K562 (cell line): ENCODE measurements around the gene POC5. TPM values are rescaled to one million over a fixed set of nuclear protein-coding genes. Genes with fewer than 3 reads are reported as not detected.

Source experiments
- ATAC-seq: fragments of 200-7000 bp; cut with Tn5 transposase; 3 replicates; pipeline ENCODE4 v1.9.1; 2020; ENCODE audit warnings: moderate library complexity
- BruUV-seq: library from RNA; stranded (reverse); fragments of 400-500 nt; replicated peaks from 2 replicates; lab custom pipeline; 2021; lab: Mats Ljungman, UMichigan
- CTCF ChIA-PET: fragments of 300-600 bp; formaldehyde crosslinking; extraction: SDS; loops from one replicate; lab custom pipeline; 2021; ENCODE audit warnings: low intra/inter-chr PET ratio; lab: Yijun Ruan, JAX
- POLR2A ChIA-PET: fragments of 300-600, 350-650 bp; sonication (Branson Sonifier 250); formaldehyde crosslinking; extraction: SDS; loops from one replicate; lab custom pipeline; 2021; ENCODE audit warnings: antibody characterized with exemption, inconsistent platforms; lab: Yijun Ruan, JAX
- DNase-seq, 4 experiments: peaks; one replicate each; pipeline versions ENCODE4 v3.0.0 to v3.0.0-alpha.2; 2011 to 2018; ENCODE audit warnings: low spot score in 3 of 4, mixed read lengths in 3 of 4; ENCODE audit errors: extremely low read depth in 1 of 4
- FAIRE-seq: peaks from 2 replicates; lab custom pipeline; 2011; peaks lifted over from hg19 to GRCh38; lab: Jason Lieb, UNC
- H2AFZ ChIP-seq: 2 replicates; pipeline ENCODE4 v1.6.0; 2011; ENCODE audit warnings: low read depth, low read length, control low read depth, inconsistent platforms
- H3K27ac ChIP-seq: fragments of 200-600 bp; 3 replicates; pipeline ENCODE4 v1.8.0; 2011; ENCODE audit warnings: low read depth, mild to moderate bottlenecking, control low read depth, inconsistent platforms, low read length, moderate library complexity, mixed read lengths; ENCODE audit errors: extremely low read depth
- H3K27me3 ChIP-seq, 2 experiments: fragments of 300-600 bp in 1 of 2; 2 replicates in 1 of 2; 3 replicates in 1 of 2; pipeline versions ENCODE4 v1.6.0 to v1.8.0; 2011; ENCODE audit warnings: inconsistent platforms in 2 of 2, low read length in 2 of 2, mild to moderate bottlenecking in 1 of 2, mixed read lengths in 1 of 2, moderate library complexity in 1 of 2; ENCODE audit not compliant: control insufficient read depth in 2 of 2, insufficient read depth in 2 of 2
- H3K36me3 ChIP-seq: fragments of 300-600 bp; 3 replicates; pipeline ENCODE4 v1.8.0; 2011; ENCODE audit warnings: mild to moderate bottlenecking, low read length, inconsistent platforms; ENCODE audit not compliant: control insufficient read depth, insufficient read depth
- H3K4me1 ChIP-seq, 2 experiments: fragments of 200-600 bp in 1 of 2; replicated peaks in 1 of 2; 2 replicates in 1 of 2; 3 replicates in 1 of 2; pipeline versions ENCODE4 v1.5.1 to v1.8.0; 2011; ENCODE audit warnings: inconsistent platforms in 2 of 2, low read length in 2 of 2, mild to moderate bottlenecking in 1 of 2, mixed read lengths in 1 of 2, moderate library complexity in 1 of 2; ENCODE audit not compliant: control insufficient read depth in 2 of 2, insufficient read depth in 2 of 2
- H3K4me2 ChIP-seq: 2 replicates; pipeline ENCODE4 v1.6.1; 2011; ENCODE audit warnings: low read length, control low read depth, inconsistent platforms, mixed read lengths; ENCODE audit not compliant: insufficient read depth
- H3K4me3 ChIP-seq: fragments of 200-600 bp; sonication (generic), shearing (Covaris generic); 2 replicates; pipeline ENCODE4 v1.5.1; 2016; ENCODE audit warnings: control low read depth, inconsistent platforms
- H3K79me2 ChIP-seq: fragments of 200-600 bp; 3 replicates; pipeline ENCODE4 v1.8.0; 2011; ENCODE audit warnings: low read length, inconsistent platforms; ENCODE audit not compliant: control insufficient read depth, insufficient read depth
- H3K9ac ChIP-seq, 2 experiments: 2 replicates each; pipeline versions ENCODE4 v1.6.0 to v1.6.1; 2011; ENCODE audit warnings: low read depth in 2 of 2, low read length in 2 of 2, control low read depth in 1 of 2, inconsistent platforms in 1 of 2, mild to moderate bottlenecking in 1 of 2, mixed read lengths in 1 of 2; ENCODE audit not compliant: insufficient read depth in 1 of 2
- H3K9me1 ChIP-seq: one replicate; pipeline ENCODE4 v1.6.0; 2011; ENCODE audit warnings: inconsistent platforms, mild to moderate bottlenecking, low read length, moderate library complexity; ENCODE audit not compliant: control insufficient read depth, insufficient read depth
- H3K9me3 ChIP-seq: replicated peaks from 2 replicates; pipeline ENCODE4 v1.5.1; 2011; ENCODE audit warnings: low read depth, low read length, inconsistent platforms; ENCODE audit not compliant: control insufficient read depth, insufficient read depth
- H4K20me1 ChIP-seq: replicated peaks from 2 replicates; pipeline ENCODE4 v1.6.1; 2011; ENCODE audit warnings: low read length, inconsistent platforms, mixed read lengths; ENCODE audit not compliant: control insufficient read depth, insufficient read depth
- ARID1B ChIP-seq: fragments of 450-650 bp; IDR thresholded peaks from 2 replicates; pipeline ENCODE4 v1.6.1; 2016; ENCODE audit warnings: antibody characterized with exemption, mild to moderate bottlenecking, inconsistent platforms
- CBX1 ChIP-seq: sonication (generic); IDR thresholded peaks from 2 replicates; pipeline ENCODE4 v1.6.1; 2016; ENCODE audit warnings: antibody characterized with exemption, low read depth, mild to moderate bottlenecking
- CREB1 ChIP-seq, 2 experiments: sonication (generic) in 1 of 2; formaldehyde crosslinking in 1 of 2; IDR thresholded peaks; 2 replicates each; pipeline versions ENCODE4 v1.6.1 to v1.8.0; 2012 to 2022; ENCODE audit warnings: inconsistent platforms in 1 of 2, mild to moderate bottlenecking in 1 of 2, missing genetic modification reagents in 1 of 2, moderate library complexity in 1 of 2
- ETV1 ChIP-seq: fragments of 450-650 bp; conservative IDR thresholded peaks from 2 replicates; pipeline ENCODE4 v1.6.1; 2016; ENCODE audit warnings: missing genetic modification characterization, control low read depth, low read depth, missing compliant biosample characterization
- GATAD2B ChIP-seq: fragments of 450-650 bp; IDR thresholded peaks from 2 replicates; pipeline ENCODE4 v1.6.1; 2017; ENCODE audit warnings: mild to moderate bottlenecking, borderline replicate concordance
- HDAC6 ChIP-seq: IDR thresholded peaks from 2 replicates; pipeline ENCODE4 v1.6.1; 2012; ENCODE audit warnings: low read depth, mild to moderate bottlenecking, control low read depth, inconsistent platforms, low read length, moderate library complexity
- OTX1 ChIP-seq: fragments of 450-650 bp; formaldehyde crosslinking; IDR thresholded peaks from 2 replicates; pipeline ENCODE4 v1.4.0; 2022; ENCODE audit warnings: mild to moderate bottlenecking
- RFX7 ChIP-seq: fragments of 250-450 bp; sonication (Bioruptor Pico); IDR thresholded peaks from 2 replicates; pipeline ENCODE4 v1.5.1; 2021; ENCODE audit warnings: mild to moderate bottlenecking
- SP2 ChIP-seq: IDR thresholded peaks from 2 replicates; pipeline ENCODE4 v1.6.1; 2011; ENCODE audit warnings: mild to moderate bottlenecking, low read depth, low read length, moderate library complexity; ENCODE audit not compliant: poor library complexity, severe bottlenecking; ENCODE audit errors: extremely low read depth
- TBP ChIP-seq: optimal IDR thresholded peaks from 2 replicates; pipeline ENCODE3; 2011; ENCODE audit warnings: low read depth, low read length, improper control_type of control experiment
- ZNF140 ChIP-seq: fragments of 250-450 bp; sonication (Bioruptor Pico); IDR thresholded peaks from 2 replicates; pipeline ENCODE4 v1.8.0; 2021; ENCODE audit warnings: moderate library complexity, mild to moderate bottlenecking, inconsistent platforms
- ZNF174 ChIP-seq: fragments of 250-450 bp; sonication (Bioruptor Pico); IDR thresholded peaks from 2 replicates; pipeline ENCODE4 v1.4.0; 2020; ENCODE audit warnings: mild to moderate bottlenecking
- ZNF184 ChIP-seq: sonication (generic); formaldehyde crosslinking; IDR thresholded peaks from 2 replicates; pipeline ENCODE4 v1.5.0; 2020; ENCODE audit warnings: missing genetic modification reagents
- WGBS: fragments of 100-300 bp; shearing (Covaris generic); methylation state at CpG from one replicate; pipeline ENCODE4 v1.1.6; 2016; ENCODE audit warnings: low coverage, mixed read lengths; ENCODE audit not compliant: insufficient coverage; ENCODE audit errors: missing lambda C conversion rate; 5-methylcytosine and 5-hydroxymethylcytosine counted together
- in situ Hi-C: fragments of 300-500 bp; cut with MboI; formaldehyde crosslinking; loops from 4 replicates; pipeline ENCODE4 v1.15.0; 2018; ENCODE audit warnings: inconsistent platforms, mixed read lengths
- intact Hi-C: fragments of 100-400 bp; cut with micrococcal nuclease; formaldehyde crosslinking; loops from 2 replicates; pipeline ENCODE4 v1.14.2; 2022
- polyA plus RNA-seq, 8 experiments: library from polyadenylated mRNA; depleted of rRNA in 4 of 8; stranded (reverse) in 5 of 8; unstranded in 3 of 8; fragments of >200 nt; fragmentation: Nextera tagmentation in 2 of 8; fragmentation: Illumina TruSeq in 1 of 8; extraction: Ambion mirVana in 2 of 8; extraction: Trizol in 1 of 8; gene quantifications; 2 replicates each; pipeline versions ENCODE4 v1.2.1 to v1.2.3, GENCODE V29; 2011 to 2014; ENCODE audit warnings: inconsistent platforms in 1 of 8, missing spikeins in 1 of 8
- total RNA-seq, 7 experiments: library from RNA; depleted of rRNA in 6 of 7; stranded (reverse); fragments of >200 nt in 6 of 7; fragmentation: Illumina TruSeq in 2 of 7; extraction: Trizol in 2 of 7; gene quantifications; 2 replicates each; pipeline versions ENCODE4 v1.2.1 to v1.2.3, GENCODE V29; 2011 to 2021; ENCODE audit warnings: low replicate concordance in 1 of 7
- TF ChIP-seq, protein P1 (sequence below): fragments of 450-650 bp; formaldehyde crosslinking; IDR thresholded peaks from 2 replicates; pipeline ENCODE4 v1.4.0; 2020; ENCODE audit warnings: mild to moderate bottlenecking, moderate library complexity
- TF ChIP-seq, protein P2 (sequence below): fragments of 150-350 bp; conservative IDR thresholded peaks from 2 replicates; pipeline ENCODE4 v1.6.1; 2014; ENCODE audit warnings: low read length
- TF ChIP-seq, protein P3 (sequence below): fragments of 250-450 bp; sonication (Bioruptor Pico); IDR thresholded peaks from 2 replicates; pipeline ENCODE4 v1.4.0; 2020; ENCODE audit warnings: borderline replicate concordance
- TF ChIP-seq, protein P4 (sequence below): fragments of 450-650 bp; formaldehyde crosslinking; IDR thresholded peaks from 2 replicates; pipeline ENCODE4 v1.4.0; 2020; ENCODE audit warnings: mild to moderate bottlenecking, moderate library complexity

Gene POC5
- total and polyA plus RNA-seq, 9 of the 15 experiments (the other 6 are each of a cell fraction or from before 2014, with no cell fraction given), result 14.5 to 38.2 (median 27.0) TPM

- intact Hi-C loops, result no loop called here
- H3K9me1 ChIP-seq, result no peaks in the 10 kb centered on the region
- H3K27me3 ChIP-seq, result no peaks in the 10 kb centered on the region
- no peak for ATAC-seq
- H3K9me3 ChIP-seq, result no peaks in the 10 kb centered on the region; the same call in 1 of the 2 replicates
- ChIA-PET CTCF (no interaction called here), POLR2A (interaction anchor here (1.1 to 2.4 kb wide), 2 partner anchors 12 kb away, joined by 4 to 6 read pairs; partner anchors contain the start of gene POC5)
- 76% methylated on average over 3 of the region's 3 CpGs for WGBS
- H4K20me1 ChIP-seq, result no peaks in the 10 kb centered on the region
- no peaks in the 10 kb centered on the region for H3K79me2 ChIP-seq
- H3K4me1 ChIP-seq, result no peaks in the 10 kb centered on the region; a peak in 2 of 5 replicates
- H3K27ac ChIP-seq, result no peak overlapping the region
- in situ Hi-C loops, result no loop called here
- H3K36me3 ChIP-seq, result no peaks in the 10 kb centered on the region
- FAIRE-seq, result no peak
- no TSS peak for BruUV-seq
- DNase-seq, result no peak
- H3K4me3 ChIP-seq, result no peak overlapping the region
- no peak overlapping the region for H3K4me2 ChIP-seq
- H3K9ac ChIP-seq, result no peak overlapping the region
- no peak overlapping the region for H2AFZ ChIP-seq
- TF ChIP-seq ETV1 (tag) (no peak), ZNF140 (CRISPR knock-in tag) (no peak), CBX1 (no peak), ZNF184 (no peak), CREB1 (IDR thresholded peaks at IDR 0.05) (no peak), CREB1 (CRISPR knock-in tag; IDR thresholded peaks at IDR 0.05) (no peak), GATAD2B (no peak), SP2 (no peak), OTX1 (CRISPR knock-in tag) (no peak), ZNF174 (no peak), TBP (no peak), RFX7 (CRISPR knock-in tag) (no peak), ARID1B (no peak), HDAC6 (no peak)
- TF ChIP-seq, protein P1, sequence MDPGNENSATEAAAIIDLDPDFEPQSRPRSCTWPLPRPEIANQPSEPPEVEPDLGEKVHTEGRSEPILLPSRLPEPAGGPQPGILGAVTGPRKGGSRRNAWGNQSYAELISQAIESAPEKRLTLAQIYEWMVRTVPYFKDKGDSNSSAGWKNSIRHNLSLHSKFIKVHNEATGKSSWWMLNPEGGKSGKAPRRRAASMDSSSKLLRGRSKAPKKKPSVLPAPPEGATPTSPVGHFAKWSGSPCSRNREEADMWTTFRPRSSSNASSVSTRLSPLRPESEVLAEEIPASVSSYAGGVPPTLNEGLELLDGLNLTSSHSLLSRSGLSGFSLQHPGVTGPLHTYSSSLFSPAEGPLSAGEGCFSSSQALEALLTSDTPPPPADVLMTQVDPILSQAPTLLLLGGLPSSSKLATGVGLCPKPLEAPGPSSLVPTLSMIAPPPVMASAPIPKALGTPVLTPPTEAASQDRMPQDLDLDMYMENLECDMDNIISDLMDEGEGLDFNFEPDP (CRISPR knock-in tag), result no peak
- TF ChIP-seq, protein P2, sequence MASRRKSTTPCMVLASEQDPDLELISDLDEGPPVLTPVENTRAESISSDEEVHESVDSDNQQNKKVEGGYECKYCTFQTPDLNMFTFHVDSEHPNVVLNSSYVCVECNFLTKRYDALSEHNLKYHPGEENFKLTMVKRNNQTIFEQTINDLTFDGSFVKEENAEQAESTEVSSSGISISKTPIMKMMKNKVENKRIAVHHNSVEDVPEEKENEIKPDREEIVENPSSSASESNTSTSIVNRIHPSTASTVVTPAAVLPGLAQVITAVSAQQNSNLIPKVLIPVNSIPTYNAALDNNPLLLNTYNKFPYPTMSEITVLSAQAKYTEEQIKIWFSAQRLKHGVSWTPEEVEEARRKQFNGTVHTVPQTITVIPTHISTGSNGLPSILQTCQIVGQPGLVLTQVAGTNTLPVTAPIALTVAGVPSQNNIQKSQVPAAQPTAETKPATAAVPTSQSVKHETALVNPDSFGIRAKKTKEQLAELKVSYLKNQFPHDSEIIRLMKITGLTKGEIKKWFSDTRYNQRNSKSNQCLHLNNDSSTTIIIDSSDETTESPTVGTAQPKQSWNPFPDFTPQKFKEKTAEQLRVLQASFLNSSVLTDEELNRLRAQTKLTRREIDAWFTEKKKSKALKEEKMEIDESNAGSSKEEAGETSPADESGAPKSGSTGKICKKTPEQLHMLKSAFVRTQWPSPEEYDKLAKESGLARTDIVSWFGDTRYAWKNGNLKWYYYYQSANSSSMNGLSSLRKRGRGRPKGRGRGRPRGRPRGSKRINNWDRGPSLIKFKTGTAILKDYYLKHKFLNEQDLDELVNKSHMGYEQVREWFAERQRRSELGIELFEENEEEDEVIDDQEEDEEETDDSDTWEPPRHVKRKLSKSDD, result no peak
- TF ChIP-seq, protein P3, sequence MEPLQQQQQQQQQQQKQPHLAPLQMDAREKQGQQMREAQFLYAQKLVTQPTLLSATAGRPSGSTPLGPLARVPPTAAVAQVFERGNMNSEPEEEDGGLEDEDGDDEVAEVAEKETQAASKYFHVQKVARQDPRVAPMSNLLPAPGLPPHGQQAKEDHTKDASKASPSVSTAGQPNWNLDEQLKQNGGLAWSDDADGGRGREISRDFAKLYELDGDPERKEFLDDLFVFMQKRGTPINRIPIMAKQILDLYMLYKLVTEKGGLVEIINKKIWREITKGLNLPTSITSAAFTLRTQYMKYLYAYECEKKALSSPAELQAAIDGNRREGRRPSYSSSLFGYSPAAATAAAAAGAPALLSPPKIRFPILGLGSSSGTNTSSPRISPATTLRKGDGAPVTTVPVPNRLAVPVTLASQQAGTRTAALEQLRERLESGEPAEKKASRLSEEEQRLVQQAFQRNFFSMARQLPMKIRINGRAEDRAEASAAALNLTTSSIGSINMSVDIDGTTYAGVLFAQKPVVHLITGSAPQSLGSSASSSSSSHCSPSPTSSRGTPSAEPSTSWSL (CRISPR knock-in tag), result no peak
- TF ChIP-seq, protein P4, sequence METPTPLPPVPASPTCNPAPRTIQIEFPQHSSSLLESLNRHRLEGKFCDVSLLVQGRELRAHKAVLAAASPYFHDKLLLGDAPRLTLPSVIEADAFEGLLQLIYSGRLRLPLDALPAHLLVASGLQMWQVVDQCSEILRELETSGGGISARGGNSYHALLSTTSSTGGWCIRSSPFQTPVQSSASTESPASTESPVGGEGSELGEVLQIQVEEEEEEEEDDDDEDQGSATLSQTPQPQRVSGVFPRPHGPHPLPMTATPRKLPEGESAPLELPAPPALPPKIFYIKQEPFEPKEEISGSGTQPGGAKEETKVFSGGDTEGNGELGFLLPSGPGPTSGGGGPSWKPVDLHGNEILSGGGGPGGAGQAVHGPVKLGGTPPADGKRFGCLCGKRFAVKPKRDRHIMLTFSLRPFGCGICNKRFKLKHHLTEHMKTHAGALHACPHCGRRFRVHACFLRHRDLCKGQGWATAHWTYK (CRISPR knock-in tag), result no peak
Observed at GRCh38 chr5:75729321-75729720, 12.1 kb upstream of the POC5 start.
